ENCODE measurements around the gene ADD1. TPM values are rescaled to one million over a fixed set of nuclear protein-coding genes. Genes with fewer than 3 reads are reported as not detected.

ADD1 gene
- total and polyA plus RNA-seq, 2 of the 13 experiments (the other 11 are each of a cell fraction or from before 2014, with no cell fraction given): 73.9 to 122 TPM

- TF ChIP-seq HMGXB3 (CRISPR knock-in tag; IDR thresholded peaks at IDR 0.05; ENCODE audit: borderline replicate concordance): peak; percentile 53; the same call in 1 of the 2 replicates
- no peak for TF ChIP-seq GABPA (IDR thresholded peaks at IDR 0.05; ENCODE audit: low read depth, low read length)
- no peak for TF ChIP-seq GABPA (CRISPR knock-in tag; IDR thresholded peaks at IDR 0.05; ENCODE audit: low read depth)
- no peak for TF ChIP-seq ATAD3A (CRISPR knock-in tag; IDR thresholded peaks at IDR 0.05)
- TF ChIP-seq KLF15 (CRISPR knock-in tag; IDR thresholded peaks at IDR 0.05; ENCODE audit: borderline replicate concordance): no peak
- TF ChIP-seq, protein P1, sequence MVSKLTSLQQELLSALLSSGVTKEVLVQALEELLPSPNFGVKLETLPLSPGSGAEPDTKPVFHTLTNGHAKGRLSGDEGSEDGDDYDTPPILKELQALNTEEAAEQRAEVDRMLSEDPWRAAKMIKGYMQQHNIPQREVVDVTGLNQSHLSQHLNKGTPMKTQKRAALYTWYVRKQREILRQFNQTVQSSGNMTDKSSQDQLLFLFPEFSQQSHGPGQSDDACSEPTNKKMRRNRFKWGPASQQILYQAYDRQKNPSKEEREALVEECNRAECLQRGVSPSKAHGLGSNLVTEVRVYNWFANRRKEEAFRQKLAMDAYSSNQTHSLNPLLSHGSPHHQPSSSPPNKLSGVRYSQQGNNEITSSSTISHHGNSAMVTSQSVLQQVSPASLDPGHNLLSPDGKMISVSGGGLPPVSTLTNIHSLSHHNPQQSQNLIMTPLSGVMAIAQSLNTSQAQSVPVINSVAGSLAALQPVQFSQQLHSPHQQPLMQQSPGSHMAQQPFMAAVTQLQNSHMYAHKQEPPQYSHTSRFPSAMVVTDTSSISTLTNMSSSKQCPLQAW (CRISPR knock-in tag; IDR thresholded peaks at IDR 0.05): peak; percentile 60; the same call in 1 of the 2 replicates
- TF ChIP-seq, protein P2, sequence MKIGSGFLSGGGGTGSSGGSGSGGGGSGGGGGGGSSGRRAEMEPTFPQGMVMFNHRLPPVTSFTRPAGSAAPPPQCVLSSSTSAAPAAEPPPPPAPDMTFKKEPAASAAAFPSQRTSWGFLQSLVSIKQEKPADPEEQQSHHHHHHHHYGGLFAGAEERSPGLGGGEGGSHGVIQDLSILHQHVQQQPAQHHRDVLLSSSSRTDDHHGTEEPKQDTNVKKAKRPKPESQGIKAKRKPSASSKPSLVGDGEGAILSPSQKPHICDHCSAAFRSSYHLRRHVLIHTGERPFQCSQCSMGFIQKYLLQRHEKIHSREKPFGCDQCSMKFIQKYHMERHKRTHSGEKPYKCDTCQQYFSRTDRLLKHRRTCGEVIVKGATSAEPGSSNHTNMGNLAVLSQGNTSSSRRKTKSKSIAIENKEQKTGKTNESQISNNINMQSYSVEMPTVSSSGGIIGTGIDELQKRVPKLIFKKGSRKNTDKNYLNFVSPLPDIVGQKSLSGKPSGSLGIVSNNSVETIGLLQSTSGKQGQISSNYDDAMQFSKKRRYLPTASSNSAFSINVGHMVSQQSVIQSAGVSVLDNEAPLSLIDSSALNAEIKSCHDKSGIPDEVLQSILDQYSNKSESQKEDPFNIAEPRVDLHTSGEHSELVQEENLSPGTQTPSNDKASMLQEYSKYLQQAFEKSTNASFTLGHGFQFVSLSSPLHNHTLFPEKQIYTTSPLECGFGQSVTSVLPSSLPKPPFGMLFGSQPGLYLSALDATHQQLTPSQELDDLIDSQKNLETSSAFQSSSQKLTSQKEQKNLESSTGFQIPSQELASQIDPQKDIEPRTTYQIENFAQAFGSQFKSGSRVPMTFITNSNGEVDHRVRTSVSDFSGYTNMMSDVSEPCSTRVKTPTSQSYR (CRISPR knock-in tag; IDR thresholded peaks at IDR 0.05; ENCODE audit: borderline replicate concordance): peak; percentile 96
- TF ChIP-seq ZNF503 (CRISPR knock-in tag; IDR thresholded peaks at IDR 0.05): 0 out of 2 replicates have a peak, but pooled peaks have one; percentile 30
- no peak for TF ChIP-seq ZNF558 (CRISPR knock-in tag; IDR thresholded peaks at IDR 0.05; ENCODE audit: borderline replicate concordance)
- TF ChIP-seq FOXP1 (IDR thresholded peaks at IDR 0.05): no peak
- 0 out of 2 replicates have a peak, but pooled peaks have one; percentile 8 for TF ChIP-seq FOXP1 (CRISPR knock-in tag; IDR thresholded peaks at IDR 0.05)
- TF ChIP-seq, protein P3, sequence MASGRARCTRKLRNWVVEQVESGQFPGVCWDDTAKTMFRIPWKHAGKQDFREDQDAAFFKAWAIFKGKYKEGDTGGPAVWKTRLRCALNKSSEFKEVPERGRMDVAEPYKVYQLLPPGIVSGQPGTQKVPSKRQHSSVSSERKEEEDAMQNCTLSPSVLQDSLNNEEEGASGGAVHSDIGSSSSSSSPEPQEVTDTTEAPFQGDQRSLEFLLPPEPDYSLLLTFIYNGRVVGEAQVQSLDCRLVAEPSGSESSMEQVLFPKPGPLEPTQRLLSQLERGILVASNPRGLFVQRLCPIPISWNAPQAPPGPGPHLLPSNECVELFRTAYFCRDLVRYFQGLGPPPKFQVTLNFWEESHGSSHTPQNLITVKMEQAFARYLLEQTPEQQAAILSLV (CRISPR knock-in tag; IDR thresholded peaks at IDR 0.05; ENCODE audit: borderline replicate concordance): peak; percentile 29; the same call in 1 of the 2 replicates
- TF ChIP-seq SOX13 (IDR thresholded peaks at IDR 0.05): peak; percentile 60
- peak in 1 of 2 experiments; percentile 82; a peak in 2 of 4 replicates for TF ChIP-seq SOX13 (CRISPR knock-in tag; conservative IDR thresholded peaks at IDR 0.05 in 1 of 2, IDR thresholded peaks at IDR 0.05 in 1 of 2)
- TF ChIP-seq SP1 (IDR thresholded peaks at IDR 0.05): no peak
- no peak; the same call in none of the 2 replicates for TF ChIP-seq SP1 (CRISPR knock-in tag; IDR thresholded peaks at IDR 0.05)
These were observed 42.7 kb upstream of the ADD1 start (continued) for GRCh38 chr4:2800691-2801596.
